Adrenal gland (tissue), 12 donors: Measurements from ENCODE around the gene THRB. TPM values are rescaled to one million over a fixed set of nuclear protein-coding genes. Genes with fewer than 3 reads are reported as not detected.

Source experiments
- DNase-seq, 7 donors: peaks; one replicate each; pipeline ENCODE4 v3.0.0-alpha.2; 2019 to 2020
- H3K27ac ChIP-seq, 5 donors: fragments of 200-600 bp; sonication (generic) in 4 of 5; 1 replicate in 3 of 5; 2 replicates in 2 of 5; pipeline versions ENCODE4 v1.5.1 to v1.8.0; 2016 to 2020; ENCODE audit warnings: mild to moderate bottlenecking in 1 of 5
- H3K27me3 ChIP-seq: fragments of 200-600 bp; 2 replicates; pipeline ENCODE4 v1.8.0; 2021
- H3K36me3 ChIP-seq, 2 donors: fragments of 200-600 bp; replicated peaks in 1 of 2; 1 replicate in 1 of 2; 2 replicates in 1 of 2; pipeline versions ENCODE4 v1.5.1 to v1.8.0; 2018 to 2022
- H3K4me1 ChIP-seq, 2 donors: fragments of 200-600 bp; replicated peaks in 1 of 2; 1 replicate in 1 of 2; 2 replicates in 1 of 2; pipeline versions ENCODE4 v1.5.1 to v1.8.0; 2018 to 2021
- H3K4me3 ChIP-seq, 4 donors: fragments of 200-600 bp; sonication (generic) in 3 of 4; one replicate each; pipeline ENCODE4 v1.5.1; 2016 to 2018
- H3K9me3 ChIP-seq, 3 donors: fragments of 200-600 bp; sonication (generic) in 1 of 3; replicated peaks in 1 of 3; 1 replicate in 2 of 3; 2 replicates in 1 of 3; pipeline versions ENCODE4 v1.5.1 to v1.8.0; 2016 to 2021
- CTCF ChIP-seq, 6 experiments: fragments of 450-650 bp in 4 of 6; fragments of 200-600 bp in 2 of 6; sonication (generic) in 1 of 6; IDR thresholded peaks; 1 replicate in 5 of 6; 2 replicates in 1 of 6; pipeline versions ENCODE4 v1.5.1 to v1.8.0; 2016 to 2021; ENCODE audit warnings: antibody characterized with exemption in 6 of 6, mild to moderate bottlenecking in 2 of 6, moderate library complexity in 1 of 6
- POLR2A ChIP-seq, 2 donors: fragments of 450-650 bp; IDR thresholded peaks; one replicate each; pipeline ENCODE4 v1.6.1; 2017; ENCODE audit warnings: antibody characterized with exemption in 2 of 2, mild to moderate bottlenecking in 2 of 2, moderate library complexity in 1 of 2
- WGBS, 4 donors: extraction: QIAGEN DNeasy Blood & Tissue Kit in 2 of 4; methylation state at CpG; one replicate each; pipeline versions ENCODE4 v1.1.5 to v1.1.7; 2013 to 2017; 5-methylcytosine and 5-hydroxymethylcytosine counted together
- intact Hi-C, 2 donors: fragments of 100-400 bp; cut with DNase I; formaldehyde crosslinking; loops; one replicate each; pipeline versions ENCODE4 v1.14.1 to v1.15.0; 2022 to 2023
- polyA plus RNA-seq, 3 donors: library from polyadenylated mRNA; stranded (reverse); fragments of 200-250 nt in 2 of 3; fragments of 350-450 nt in 1 of 3; fragmentation: Illumina TruSeq in 1 of 3; extraction: RNeasy Lipid Tissue Mini Kit (QIAGEN cat#74804) in 1 of 3; gene quantifications; one replicate each; pipeline ENCODE4 v1.2.3, GENCODE V29; 2013 to 2014
- total RNA-seq, 9 donors: library from RNA; depleted of rRNA in 4 of 9; stranded (reverse); fragments of >200 nt in 4 of 9; fragments of 120-200 nt in 1 of 9; fragmentation: NEBNext Ultra II Directional in 1 of 9; extraction: Animal tissue kit (Norgen Biotek cat#: 25700) in 1 of 9; gene quantifications; one replicate each; pipeline versions ENCODE4 v1.1.0 to v1.2.4, GENCODE V29; 2013 to 2023
- donor health status: healthy with polysubstance abuse.
- donor health status: Bipolar disorder and iron deficiency.
- donor health status: DM: yes; HTN: yes; CAD: no.
- donor health status: DM: no; HTN: no; CAD: no.
- donor health status: DM: no; HTN: no; CAD: no.
- donor health status: DM: yes; HTN: yes; CAD: no.

THRB gene
- total and polyA plus RNA-seq, 12 donors, result 3.0 to 30.7 (median 13.5) TPM

- H3K4me3 ChIP-seq, result no peak overlapping the region
- no peak for TF ChIP-seq CTCF (IDR thresholded peaks at IDR 0.05)
- no peak for TF ChIP-seq POLR2A (IDR thresholded peaks at IDR 0.05)
- DNase-seq, result no peak
- intact Hi-C loops, result no loop called here
- no peak overlapping the region for H3K27ac ChIP-seq
- no peaks in the 10 kb centered on the region for H3K4me1 ChIP-seq
- no peaks in the 10 kb centered on the region for H3K9me3 ChIP-seq
- no peaks in the 10 kb centered on the region for H3K27me3 ChIP-seq
- WGBS, 4 donors, result 94 to 97% (median 95%) methylated on average over 5 of the region's 5 CpGs
- H3K36me3 ChIP-seq, result no peaks in the 10 kb centered on the region
Observed at GRCh38 chr3:24435584-24435983, 59.1 kb downstream of the THRB start.

GRCh38 chr3:24434651-24435050 lies 60.0 kb downstream of the THRB start:
- no peak for DNase-seq
- H3K27me3 ChIP-seq, result no peaks in the 10 kb centered on the region
- peak overlapping the region in 1 of 5 donors; percentile 26 for H3K27ac ChIP-seq
- H3K9me3 ChIP-seq, result no peaks in the 10 kb centered on the region
- no peak for TF ChIP-seq POLR2A (IDR thresholded peaks at IDR 0.05)
- TF ChIP-seq CTCF (IDR thresholded peaks at IDR 0.05), result no peak
- H3K36me3 ChIP-seq, result no peaks in the 10 kb centered on the region
- H3K4me3 ChIP-seq, result no peak overlapping the region
- intact Hi-C loops, result no loop called here
- WGBS, 4 donors, result 71 to 88% (median 78%) methylated on average over 1 of the region's 1 CpG
- H3K4me1 ChIP-seq, result no peaks in the 10 kb centered on the region

GRCh38 chr3:24433838-24434591 lies 60.6 kb downstream of the THRB start:
- DNase-seq, result no peak
- H3K4me1 ChIP-seq, result no peaks in the 10 kb centered on the region
- H3K27ac ChIP-seq, result no peak overlapping the region
- no peaks in the 10 kb centered on the region for H3K27me3 ChIP-seq
- WGBS, 4 donors, result 81 to 86% (median 83%) methylated on average over 5 of the region's 5 CpGs
- H3K9me3 ChIP-seq, result no peaks in the 10 kb centered on the region
- no peak overlapping the region for H3K4me3 ChIP-seq
- H3K36me3 ChIP-seq, result no peaks in the 10 kb centered on the region
- TF ChIP-seq POLR2A (IDR thresholded peaks at IDR 0.05) (no peak), CTCF (IDR thresholded peaks at IDR 0.05) (no peak)
- intact Hi-C loops, result no loop called here

GRCh38 chr3:24432989-24433388 lies 61.7 kb downstream of the THRB start:
- Histone ChIP-seq H3K4me3 (no peak overlapping the region), H3K4me1 (no peaks in the 10 kb centered on the region), H3K27ac (no peak overlapping the region), H3K36me3 (no peaks in the 10 kb centered on the region), H3K9me3 (no peaks in the 10 kb centered on the region), H3K27me3 (no peaks in the 10 kb centered on the region)
- no peak for DNase-seq
- TF ChIP-seq CTCF (IDR thresholded peaks at IDR 0.05) (no peak), POLR2A (IDR thresholded peaks at IDR 0.05) (no peak)
- intact Hi-C loops, result no loop called here
